ENCODE results near the gene PDIK1L.

DNA sequence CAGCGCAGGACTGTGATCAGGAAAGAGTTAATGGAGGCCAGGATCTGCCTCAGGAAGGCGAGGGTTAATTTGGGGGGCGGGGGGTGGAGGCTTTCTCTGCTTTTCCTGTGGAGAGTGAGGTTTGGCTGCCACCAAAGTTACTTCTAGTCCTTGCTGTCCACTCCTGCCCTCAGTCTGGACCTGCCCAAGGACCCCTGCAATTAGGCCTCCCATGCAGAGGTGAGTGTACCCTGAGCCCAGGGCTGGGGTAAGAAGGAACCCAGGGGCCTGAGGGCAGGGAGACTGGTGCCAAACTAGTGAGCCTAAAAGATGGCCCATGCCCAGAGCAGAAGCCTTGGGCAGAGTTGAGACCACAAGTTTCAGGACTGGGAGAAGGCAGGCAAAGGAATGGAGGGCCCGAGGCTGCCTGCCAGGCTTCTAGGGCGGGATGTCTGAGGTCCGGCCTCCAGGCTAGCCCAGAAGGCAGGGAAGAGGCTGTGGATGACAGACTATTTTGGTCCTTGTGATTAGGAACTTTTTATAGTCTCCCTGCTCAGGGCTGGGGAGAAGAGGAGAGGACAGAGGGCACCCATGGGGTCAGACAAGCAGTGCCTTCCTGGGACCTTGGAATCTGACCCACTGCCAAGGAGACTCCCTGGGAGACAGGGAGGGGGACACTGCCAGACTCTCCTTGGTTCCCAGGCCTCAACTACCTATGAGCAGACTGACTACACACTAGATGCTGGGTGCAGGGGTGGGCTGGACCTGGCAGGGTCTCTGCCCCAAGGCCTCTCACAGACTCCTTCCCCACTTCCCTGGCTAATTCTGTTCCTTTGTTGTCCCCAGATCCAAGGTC lies 47.5 kb downstream of the PDIK1L start, which contains the start of gene FAM110D:
- no peak for TF ChIP-seq EZH2 (IDR thresholded peaks at IDR 0.05; ENCODE audit: insufficient read depth, low read length)
- TF ChIP-seq, protein P1, sequence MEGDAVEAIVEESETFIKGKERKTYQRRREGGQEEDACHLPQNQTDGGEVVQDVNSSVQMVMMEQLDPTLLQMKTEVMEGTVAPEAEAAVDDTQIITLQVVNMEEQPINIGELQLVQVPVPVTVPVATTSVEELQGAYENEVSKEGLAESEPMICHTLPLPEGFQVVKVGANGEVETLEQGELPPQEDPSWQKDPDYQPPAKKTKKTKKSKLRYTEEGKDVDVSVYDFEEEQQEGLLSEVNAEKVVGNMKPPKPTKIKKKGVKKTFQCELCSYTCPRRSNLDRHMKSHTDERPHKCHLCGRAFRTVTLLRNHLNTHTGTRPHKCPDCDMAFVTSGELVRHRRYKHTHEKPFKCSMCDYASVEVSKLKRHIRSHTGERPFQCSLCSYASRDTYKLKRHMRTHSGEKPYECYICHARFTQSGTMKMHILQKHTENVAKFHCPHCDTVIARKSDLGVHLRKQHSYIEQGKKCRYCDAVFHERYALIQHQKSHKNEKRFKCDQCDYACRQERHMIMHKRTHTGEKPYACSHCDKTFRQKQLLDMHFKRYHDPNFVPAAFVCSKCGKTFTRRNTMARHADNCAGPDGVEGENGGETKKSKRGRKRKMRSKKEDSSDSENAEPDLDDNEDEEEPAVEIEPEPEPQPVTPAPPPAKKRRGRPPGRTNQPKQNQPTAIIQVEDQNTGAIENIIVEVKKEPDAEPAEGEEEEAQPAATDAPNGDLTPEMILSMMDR (IDR thresholded peaks at IDR 0.05; ENCODE audit: insufficient read depth, low read depth, low read length), result no peak
